ENCODE results near the gene IGFL1.
"Not testable (repeated sequence)": the region's sequence is repeated elsewhere in the genome, so short reads cannot be mapped to it uniquely, and the experiment has no call there.

DNA sequence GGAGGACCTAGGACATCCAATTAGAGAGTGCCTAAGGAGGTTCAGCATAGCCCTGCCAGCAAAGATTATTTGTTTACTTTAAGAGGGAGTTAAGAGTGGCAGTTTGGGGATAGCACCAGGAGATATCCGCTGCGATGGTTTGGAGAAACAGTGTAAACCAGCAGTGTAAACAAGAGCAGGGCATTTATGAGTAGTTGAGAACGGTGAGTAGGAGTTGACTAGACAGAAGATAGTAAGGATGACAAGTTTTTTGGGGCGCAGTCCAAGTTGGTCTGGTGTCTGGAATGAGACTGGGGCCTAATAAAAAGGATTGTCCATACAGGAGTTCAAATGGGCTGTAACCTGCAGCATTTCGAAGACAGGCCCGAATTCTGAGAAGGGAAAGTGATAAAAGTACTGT lies 44.4 kb downstream of the IGFL1 start:
- not testable (repeated sequence) for TF ChIP-seq YY1 (IDR thresholded peaks at IDR 0.05; ENCODE audit: insufficient read depth, insufficient read length); ZNF274 (IDR thresholded peaks at IDR 0.05; ENCODE audit: low read depth, low read length); SUZ12 (IDR thresholded peaks at IDR 0.05; ENCODE audit: extremely low read depth, insufficient read depth, insufficient read length)
